Natural killer cell (primary cell): ENCODE measurements around the gene STIL. TPM values are rescaled to one million over a fixed set of nuclear protein-coding genes. Genes with fewer than 3 reads are reported as not detected.
A peak's percentile ranks its signal among the peaks of the same experiment; 100 is the strongest.

Experiments used
- ATAC-seq, 3 donors: fragments of 150-1000 bp in 2 of 3; fragments of 200-7000 bp in 1 of 3; cut with Tn5 transposase; 1 replicate in 1 of 3; 2 replicates in 2 of 3; pipeline ENCODE4 v1.10.0; 2021; ENCODE audit warnings: mild to moderate bottlenecking in 2 of 3, moderate library complexity in 2 of 3
- DNase-seq, 2 donors: peaks; one replicate each; pipeline versions ENCODE4 v3.0.0 to v3.0.0-alpha.2; 2013 to 2021; ENCODE audit warnings: mixed read lengths in 1 of 2
- H3K27ac ChIP-seq: one replicate; pipeline ENCODE4 v1.5.1; 2013; ENCODE audit warnings: mild to moderate bottlenecking, low read length
- H3K27me3 ChIP-seq: one replicate; pipeline ENCODE4 v1.6.1; 2013; ENCODE audit warnings: low read length; ENCODE audit not compliant: control insufficient read depth, insufficient read depth
- H3K36me3 ChIP-seq: one replicate; pipeline ENCODE4 v1.6.1; 2013; ENCODE audit warnings: low read length; ENCODE audit not compliant: control insufficient read depth, insufficient read depth
- H3K4me1 ChIP-seq: one replicate; pipeline ENCODE4 v1.6.1; 2013; ENCODE audit warnings: low read length; ENCODE audit not compliant: control insufficient read depth, insufficient read depth
- H3K4me3 ChIP-seq: one replicate; pipeline ENCODE4 v1.5.1; 2013; ENCODE audit warnings: low read length
- H3K9me3 ChIP-seq: one replicate; pipeline ENCODE4 v1.6.1; 2013; ENCODE audit warnings: low read length; ENCODE audit not compliant: control insufficient read depth, insufficient read depth
- H3K27ac Mint-ChIP-seq, 2 donors: one replicate each; pipeline ENCODE4 v1.8.0; 2022; ENCODE audit warnings: mild to moderate bottlenecking in 2 of 2, mixed read lengths in 2 of 2, moderate library complexity in 1 of 2
- H3K27me3 Mint-ChIP-seq, 2 donors: one replicate each; pipeline ENCODE4 v1.8.0; 2022; ENCODE audit warnings: low read depth in 2 of 2, mixed read lengths in 2 of 2
- H3K36me3 Mint-ChIP-seq: one replicate; pipeline ENCODE4 v1.8.0; 2022; ENCODE audit warnings: mixed read lengths
- H3K4me1 Mint-ChIP-seq, 2 donors: one replicate each; pipeline ENCODE4 v1.8.0; 2022; ENCODE audit warnings: mixed read lengths in 2 of 2
- H3K4me3 Mint-ChIP-seq: one replicate; pipeline ENCODE4 v1.8.0; 2022; ENCODE audit warnings: mild to moderate bottlenecking, moderate library complexity, mixed read lengths
- H3K9me3 Mint-ChIP-seq, 2 donors: one replicate each; pipeline ENCODE4 v1.8.0; 2022; ENCODE audit warnings: mixed read lengths in 2 of 2
- CTCF ChIP-seq: fragments of 200-600 bp; IDR thresholded peaks from one replicate; pipeline ENCODE4 v1.8.0; 2022; ENCODE audit warnings: antibody characterized with exemption
- WGBS: methylation state at CpG from one replicate; pipeline ENCODE4 v1.1.7; 2013; ENCODE audit warnings: missing lambda C conversion rate; ENCODE audit not compliant: insufficient coverage; 5-methylcytosine and 5-hydroxymethylcytosine counted together
- intact Hi-C: fragments of 100-400 bp; cut with micrococcal nuclease; formaldehyde crosslinking; loops from one replicate; pipeline ENCODE4 v1.14.2; 2022
- total RNA-seq, 4 donors: library from RNA; stranded (reverse); fragments of 120-200 nt in 1 of 4; gene quantifications; one replicate each; pipeline versions ENCODE4 v1.2.3 to v1.2.4, GENCODE V29; 2013 to 2022

The STIL gene
- total RNA-seq, 3 donors from 2014 or later (not counting 1 experiment from before 2014, with no cell fraction given) = 2.1 to 2.9 (median 2.4) TPM

- no peak overlapping the region for H3K27ac Mint-ChIP-seq
- H3K4me3 Mint-ChIP-seq = no peak overlapping the region
- no peak for TF ChIP-seq CTCF
Measured at GRCh38 chr1:47332779-47333577, 19.0 kb upstream of the STIL start.

GRCh38 chr1:47331875-47332274 is 17.9 kb upstream of the STIL start:
- H3K36me3 ChIP-seq = no peaks in the 10 kb centered on the region
- ATAC-seq (no peak), DNase-seq (no peak)
- H3K9me3 ChIP-seq = no peaks in the 10 kb centered on the region
- 98% methylated on average over 2 of the region's 2 CpGs for WGBS
- Mint-ChIP-seq H3K4me3 (no peak overlapping the region), H3K27ac (peak overlapping the region in 1 of 2 donors; percentile 3), H3K4me1 (peaks cover 17 to 18% of the 10 kb centered on the region in 2 donors), H3K36me3 (no peaks in the 10 kb centered on the region), H3K27me3 (no peaks in the 10 kb centered on the region), H3K9me3 (no peaks in the 10 kb centered on the region)
- no peak overlapping the region for H3K27ac ChIP-seq
- intact Hi-C loops = no loop called here
- H3K27me3 ChIP-seq = no peaks in the 10 kb centered on the region
- H3K4me3 ChIP-seq = no peak overlapping the region
- no peak for TF ChIP-seq CTCF
- H3K4me1 ChIP-seq = peaks cover 20% of the 10 kb centered on the region

More at GRCh38 chr1:47332779-47333577, 19.0 kb upstream of the STIL start:
- peak overlapping the region; percentile 84 for H3K4me3 ChIP-seq
- H3K27me3 ChIP-seq = no peaks in the 10 kb centered on the region
- H3K36me3 ChIP-seq = no peaks in the 10 kb centered on the region
- Mint-ChIP-seq H3K36me3 (no peaks in the 10 kb centered on the region), H3K9me3 (no peaks in the 10 kb centered on the region), H3K4me1 (peaks cover 19 to 21% of the 10 kb centered on the region in 2 donors), H3K27me3 (no peaks in the 10 kb centered on the region)
- intact Hi-C loops = no loop called here
- no peaks in the 10 kb centered on the region for H3K9me3 ChIP-seq
- ATAC-seq = no peak
- peak overlapping the region; percentile 86 for H3K27ac ChIP-seq
- H3K4me1 ChIP-seq = peaks cover 20% of the 10 kb centered on the region
- DNase-seq = no peak
- WGBS = 67% methylated on average over 19 of the region's 19 CpGs

GRCh38 chr1:47330212-47330611 is 16.3 kb upstream of the STIL start:
- H3K27ac ChIP-seq = no peak overlapping the region
- Mint-ChIP-seq H3K4me3 (no peak overlapping the region), H3K36me3 (no peaks in the 10 kb centered on the region), H3K9me3 (no peaks in the 10 kb centered on the region), H3K4me1 (peaks cover 11 to 12% of the 10 kb centered on the region in 2 donors), H3K27me3 (no peaks in the 10 kb centered on the region), H3K27ac (no peak overlapping the region)
- H3K36me3 ChIP-seq = no peaks in the 10 kb centered on the region
- no peaks in the 10 kb centered on the region for H3K9me3 ChIP-seq
- intact Hi-C loops = no loop called here
- TF ChIP-seq CTCF = no peak
- no peak overlapping the region for H3K4me3 ChIP-seq
- DNase-seq = no peak
- H3K27me3 ChIP-seq = no peaks in the 10 kb centered on the region
- ATAC-seq = no peak
- peaks cover 18% of the 10 kb centered on the region for H3K4me1 ChIP-seq
- 60% methylated on average over 1 of the region's 1 CpG for WGBS
